ENCODE data around the gene OTULINL.

The OTULINL gene

DNA sequence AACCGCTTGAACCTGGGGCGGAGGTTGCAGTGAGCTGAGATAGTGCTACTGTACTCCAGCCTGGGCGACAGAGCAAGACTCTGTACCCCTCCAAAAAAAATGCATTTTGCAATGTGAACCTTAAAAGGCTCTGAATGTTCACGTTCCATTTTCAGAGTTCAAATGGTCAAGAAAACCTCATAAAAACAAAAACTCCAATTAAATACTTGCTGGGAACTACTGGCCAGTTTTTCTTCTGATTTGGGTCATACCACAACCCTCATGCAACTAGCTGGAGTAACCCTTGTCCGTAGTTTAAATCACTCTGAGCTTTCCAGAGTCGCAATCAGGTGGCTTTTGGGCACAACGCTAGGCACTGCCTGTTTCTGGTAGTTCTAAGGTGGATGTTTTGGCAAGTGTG lies 2.3 kb upstream of the OTULINL start:
- H3K36me3 ChIP-seq (ENCODE audit: control insufficient read depth, insufficient read depth, low read length), result no peaks in the 10 kb centered on the region
- H3K9ac ChIP-seq (ENCODE audit: low read depth, low read length), result no peak overlapping the region
- peaks cover 38% of the 10 kb centered on the region for H3K27me3 ChIP-seq (ENCODE audit: control insufficient read depth, insufficient read depth, low read length)
- H3K9me3 ChIP-seq (ENCODE audit: control insufficient read depth, insufficient read depth, low read length), result no peaks in the 10 kb centered on the region
- no peaks in the 10 kb centered on the region for H3K4me1 ChIP-seq (ENCODE audit: control insufficient read depth, insufficient read depth, low read length)
- no peak overlapping the region for H3K4me3 ChIP-seq (ENCODE audit: low read depth, low read length)

DNA sequence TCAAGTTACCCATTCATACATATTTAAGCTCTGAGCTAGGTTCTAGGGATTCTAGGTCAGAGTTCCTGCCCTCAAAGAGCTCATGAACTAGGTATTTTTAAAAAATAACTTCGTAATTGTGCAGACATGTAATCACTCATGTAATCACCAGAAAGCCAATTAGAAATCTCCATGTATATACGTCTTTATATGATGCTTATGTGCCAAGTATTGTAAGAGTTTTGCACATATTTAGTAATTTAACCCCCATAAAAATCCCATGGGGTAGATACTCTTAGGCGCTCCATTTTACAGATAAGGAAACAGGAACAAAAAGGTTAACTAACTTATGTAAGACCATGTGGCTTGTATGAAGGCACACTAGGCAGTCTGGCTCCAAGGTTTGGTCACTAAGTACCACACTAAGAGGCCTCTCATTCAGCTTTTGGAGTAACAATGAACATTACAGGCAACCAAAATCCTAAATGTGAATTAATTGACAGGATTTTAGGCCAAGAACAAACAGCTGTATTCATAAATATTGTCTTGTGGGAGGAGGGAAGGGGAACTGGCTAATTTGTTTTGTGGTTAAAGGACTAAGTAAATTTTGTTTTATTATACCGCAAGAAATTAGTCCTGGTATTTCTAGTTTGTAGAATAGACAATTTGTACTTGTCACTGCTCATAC lies 1.7 kb upstream of the OTULINL start:
- Histone ChIP-seq H3K4me1 (ENCODE audit: control insufficient read depth, insufficient read depth, low read length) (no peaks in the 10 kb centered on the region), H3K9me3 (ENCODE audit: control insufficient read depth, insufficient read depth, low read length) (no peaks in the 10 kb centered on the region), H3K4me3 (ENCODE audit: low read depth, low read length) (no peak overlapping the region), H3K36me3 (ENCODE audit: control insufficient read depth, insufficient read depth, low read length) (no peaks in the 10 kb centered on the region), H3K27me3 (ENCODE audit: control insufficient read depth, insufficient read depth, low read length) (peaks cover 38% of the 10 kb centered on the region), H3K9ac (ENCODE audit: low read depth, low read length) (no peak overlapping the region)

DNA sequence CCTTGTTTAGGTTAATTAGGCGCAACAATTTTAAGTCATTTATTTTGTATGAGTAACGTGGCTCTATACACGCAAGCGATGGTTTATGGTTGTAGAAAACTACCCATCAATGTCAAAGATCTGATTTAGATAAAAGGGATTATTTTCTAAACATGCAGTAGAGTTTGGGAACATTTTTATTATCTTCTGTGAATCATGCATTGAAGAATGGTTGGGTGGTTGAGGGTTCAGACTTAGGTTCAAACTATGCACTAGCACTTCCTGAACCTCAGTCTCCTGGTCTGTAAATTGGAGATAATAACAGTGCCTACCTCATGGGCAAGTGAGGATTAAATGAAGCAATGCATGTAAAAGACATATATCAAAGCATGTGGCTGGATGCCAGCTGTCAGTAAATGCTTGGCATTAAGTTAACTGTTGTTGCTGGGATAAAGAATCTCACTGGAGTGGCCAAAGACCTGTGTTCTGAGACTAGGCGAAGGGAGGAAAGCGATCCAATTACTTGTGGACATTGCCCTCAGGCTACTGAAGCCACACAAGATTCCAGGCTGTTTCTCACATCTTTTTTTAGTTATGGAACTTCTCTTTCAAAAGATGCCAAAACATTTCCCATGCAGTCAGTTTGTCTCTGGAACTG lies 1.1 kb upstream of the OTULINL start:
- peak overlapping the region; percentile 75 for H3K4me3 ChIP-seq (ENCODE audit: low read depth, low read length)
- no peaks in the 10 kb centered on the region for H3K4me1 ChIP-seq (ENCODE audit: control insufficient read depth, insufficient read depth, low read length)
- peaks cover 38% of the 10 kb centered on the region for H3K27me3 ChIP-seq (ENCODE audit: control insufficient read depth, insufficient read depth, low read length)
- H3K9me3 ChIP-seq (ENCODE audit: control insufficient read depth, insufficient read depth, low read length), result no peaks in the 10 kb centered on the region
- H3K9ac ChIP-seq (ENCODE audit: low read depth, low read length), result no peak overlapping the region
- H3K36me3 ChIP-seq (ENCODE audit: control insufficient read depth, insufficient read depth, low read length), result no peaks in the 10 kb centered on the region

DNA sequence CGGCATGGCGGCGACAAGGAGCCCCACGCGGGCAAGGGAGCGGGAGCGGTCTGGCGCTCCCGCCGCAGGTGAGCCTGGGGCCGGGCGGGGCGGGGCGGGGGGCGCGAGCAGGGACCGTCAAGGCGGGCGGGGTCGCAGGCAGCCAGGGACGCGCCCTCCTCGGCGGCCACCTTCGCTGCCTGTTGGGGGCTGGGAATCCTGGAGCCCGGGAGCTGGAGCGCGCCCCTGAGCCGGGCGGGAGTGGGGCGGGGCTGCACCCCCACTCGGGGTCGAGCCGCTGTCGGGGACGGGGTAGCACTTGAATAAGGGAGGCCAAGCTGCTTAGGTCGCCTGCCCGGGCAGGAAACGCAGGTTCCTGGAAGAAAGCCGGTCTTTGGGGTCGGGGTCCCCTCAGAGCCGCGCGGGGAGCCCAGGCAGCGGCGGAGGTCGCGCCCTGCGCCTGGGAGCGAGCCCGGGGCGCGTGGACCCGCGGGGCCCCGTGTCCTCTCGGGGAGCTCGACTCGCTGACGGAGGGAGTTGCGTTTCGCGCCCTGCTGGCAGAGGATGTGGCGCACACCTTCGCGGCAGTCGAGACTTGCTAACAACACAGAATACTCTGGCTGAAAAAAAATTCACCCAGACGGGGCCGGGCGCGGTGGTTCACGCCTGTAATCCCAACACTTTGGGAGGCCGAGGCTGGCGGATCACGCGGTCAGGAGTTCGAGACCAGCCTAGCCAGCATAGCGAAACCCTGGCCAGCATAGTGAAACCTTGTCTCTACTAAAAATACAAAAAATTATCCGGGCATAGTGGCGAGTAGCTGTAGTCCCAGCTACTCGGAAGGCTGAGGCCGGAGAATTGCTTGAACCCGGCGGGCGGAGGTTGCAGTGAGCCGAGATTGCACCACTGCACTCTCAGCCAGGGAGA lies 552 bp downstream of the OTULINL start:
- H3K9ac ChIP-seq (ENCODE audit: low read depth, low read length), result peak overlapping the region; percentile 50
- H3K9me3 ChIP-seq (ENCODE audit: control insufficient read depth, insufficient read depth, low read length), result no peaks in the 10 kb centered on the region
- no peaks in the 10 kb centered on the region for H3K4me1 ChIP-seq (ENCODE audit: control insufficient read depth, insufficient read depth, low read length)
- peak overlapping the region; percentile 75 for H3K4me3 ChIP-seq (ENCODE audit: low read depth, low read length)
- no peaks in the 10 kb centered on the region for H3K36me3 ChIP-seq (ENCODE audit: control insufficient read depth, insufficient read depth, low read length)
- H3K27me3 ChIP-seq (ENCODE audit: control insufficient read depth, insufficient read depth, low read length), result peaks cover 38% of the 10 kb centered on the region

DNA sequence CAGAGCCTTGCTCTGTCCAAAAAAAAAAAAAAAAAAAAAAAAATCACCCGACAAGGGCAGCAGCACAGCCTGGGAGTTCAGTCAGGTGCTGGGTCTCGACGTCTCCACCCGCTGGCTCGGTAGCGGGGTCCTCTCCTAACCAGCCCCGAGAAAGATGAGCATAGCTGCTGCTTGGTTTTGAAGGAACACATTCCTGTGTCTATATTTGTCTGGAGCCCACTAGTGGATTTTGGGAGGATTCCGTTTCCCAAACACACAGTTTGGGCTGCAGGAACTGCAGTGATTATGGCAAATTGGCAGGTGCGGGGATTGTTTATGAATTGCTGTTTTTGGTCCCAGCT lies 1.2 kb downstream of the OTULINL start:
- Histone ChIP-seq H3K9me3 (ENCODE audit: control insufficient read depth, insufficient read depth, low read length) (no peaks in the 10 kb centered on the region), H3K9ac (ENCODE audit: low read depth, low read length) (no peak overlapping the region), H3K4me3 (ENCODE audit: low read depth, low read length) (peak overlapping the region; percentile 75), H3K4me1 (ENCODE audit: control insufficient read depth, insufficient read depth, low read length) (no peaks in the 10 kb centered on the region), H3K27me3 (ENCODE audit: control insufficient read depth, insufficient read depth, low read length) (peaks cover 38% of the 10 kb centered on the region), H3K36me3 (ENCODE audit: control insufficient read depth, insufficient read depth, low read length) (no peaks in the 10 kb centered on the region)

DNA sequence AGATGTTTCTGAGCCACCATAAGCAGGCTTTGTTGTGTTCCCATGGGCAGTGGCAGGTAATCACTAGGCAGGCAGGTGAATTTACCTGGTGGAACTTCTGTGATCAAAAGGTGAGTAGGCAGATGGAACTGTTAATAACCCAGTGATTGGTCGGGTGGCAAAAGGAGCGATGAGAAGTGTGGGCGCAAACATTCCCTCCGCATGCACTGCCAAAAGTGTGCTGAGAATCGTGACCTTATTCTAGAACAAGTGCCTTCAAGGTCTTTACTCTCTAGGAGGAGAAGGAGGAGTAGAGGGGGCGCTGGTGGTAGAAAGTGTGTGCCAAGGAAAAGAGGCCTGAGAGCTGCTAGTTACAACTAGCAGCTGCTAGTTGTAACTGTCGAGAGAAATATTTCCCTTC lies 3.3 kb downstream of the OTULINL start:
- Histone ChIP-seq H3K9me3 (ENCODE audit: control insufficient read depth, insufficient read depth, low read length) (no peaks in the 10 kb centered on the region), H3K36me3 (ENCODE audit: control insufficient read depth, insufficient read depth, low read length) (no peaks in the 10 kb centered on the region), H3K4me1 (ENCODE audit: control insufficient read depth, insufficient read depth, low read length) (no peaks in the 10 kb centered on the region), H3K27me3 (ENCODE audit: control insufficient read depth, insufficient read depth, low read length) (peaks cover 25% of the 10 kb centered on the region), H3K9ac (ENCODE audit: low read depth, low read length) (no peak overlapping the region), H3K4me3 (ENCODE audit: low read depth, low read length) (no peak overlapping the region)

DNA sequence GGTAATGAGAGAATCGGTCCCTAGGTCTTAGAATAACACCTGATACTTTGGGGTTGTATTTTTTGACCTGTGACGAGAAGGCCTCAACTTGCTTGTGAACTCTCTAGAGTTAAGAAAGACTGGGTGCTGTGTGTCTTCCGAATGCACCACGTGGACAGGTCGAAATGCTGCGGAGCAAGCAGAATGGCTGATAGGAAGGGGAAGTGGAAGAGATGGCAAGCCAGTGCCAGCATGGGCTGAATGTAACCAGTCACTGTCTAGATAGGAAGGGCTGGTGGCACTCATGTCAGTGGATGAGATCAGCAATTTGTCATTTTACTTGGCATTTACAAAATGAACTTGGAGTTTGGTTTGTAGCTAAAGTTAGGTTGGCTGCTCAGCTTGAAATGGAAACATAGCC lies 5.6 kb downstream of the OTULINL start:
- no peaks in the 10 kb centered on the region for H3K36me3 ChIP-seq (ENCODE audit: control insufficient read depth, insufficient read depth, low read length)
- H3K4me1 ChIP-seq (ENCODE audit: control insufficient read depth, insufficient read depth, low read length), result no peaks in the 10 kb centered on the region
- H3K27me3 ChIP-seq (ENCODE audit: control insufficient read depth, insufficient read depth, low read length), result peaks cover 11% of the 10 kb centered on the region
- no peak overlapping the region for H3K9ac ChIP-seq (ENCODE audit: low read depth, low read length)
- no peaks in the 10 kb centered on the region for H3K9me3 ChIP-seq (ENCODE audit: control insufficient read depth, insufficient read depth, low read length)
- H3K4me3 ChIP-seq (ENCODE audit: low read depth, low read length), result no peak overlapping the region

DNA sequence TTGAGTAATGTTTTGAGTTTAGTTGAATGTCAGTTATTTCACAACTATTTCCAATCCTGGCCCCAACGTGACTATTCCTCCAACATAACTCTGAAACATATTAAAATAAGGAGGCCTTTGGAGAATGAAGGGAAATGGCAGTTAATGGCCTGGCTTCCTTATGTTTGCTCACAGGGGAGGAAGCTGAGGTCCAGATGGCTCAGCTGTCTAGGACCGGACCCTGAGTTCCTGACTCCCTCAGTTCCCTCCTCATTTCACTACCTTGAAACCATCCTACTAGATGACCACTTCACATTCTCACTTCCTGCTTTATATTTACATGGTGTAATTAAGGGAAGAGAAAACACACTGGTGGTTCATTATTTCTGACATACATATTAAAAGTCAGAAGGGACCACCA lies 6.6 kb downstream of the OTULINL start:
- Histone ChIP-seq H3K27me3 (ENCODE audit: control insufficient read depth, insufficient read depth, low read length) (peaks cover 6% of the 10 kb centered on the region), H3K36me3 (ENCODE audit: control insufficient read depth, insufficient read depth, low read length) (no peaks in the 10 kb centered on the region), H3K9me3 (ENCODE audit: control insufficient read depth, insufficient read depth, low read length) (no peaks in the 10 kb centered on the region), H3K9ac (ENCODE audit: low read depth, low read length) (no peak overlapping the region), H3K4me3 (ENCODE audit: low read depth, low read length) (no peak overlapping the region), H3K4me1 (ENCODE audit: control insufficient read depth, insufficient read depth, low read length) (no peaks in the 10 kb centered on the region)

DNA sequence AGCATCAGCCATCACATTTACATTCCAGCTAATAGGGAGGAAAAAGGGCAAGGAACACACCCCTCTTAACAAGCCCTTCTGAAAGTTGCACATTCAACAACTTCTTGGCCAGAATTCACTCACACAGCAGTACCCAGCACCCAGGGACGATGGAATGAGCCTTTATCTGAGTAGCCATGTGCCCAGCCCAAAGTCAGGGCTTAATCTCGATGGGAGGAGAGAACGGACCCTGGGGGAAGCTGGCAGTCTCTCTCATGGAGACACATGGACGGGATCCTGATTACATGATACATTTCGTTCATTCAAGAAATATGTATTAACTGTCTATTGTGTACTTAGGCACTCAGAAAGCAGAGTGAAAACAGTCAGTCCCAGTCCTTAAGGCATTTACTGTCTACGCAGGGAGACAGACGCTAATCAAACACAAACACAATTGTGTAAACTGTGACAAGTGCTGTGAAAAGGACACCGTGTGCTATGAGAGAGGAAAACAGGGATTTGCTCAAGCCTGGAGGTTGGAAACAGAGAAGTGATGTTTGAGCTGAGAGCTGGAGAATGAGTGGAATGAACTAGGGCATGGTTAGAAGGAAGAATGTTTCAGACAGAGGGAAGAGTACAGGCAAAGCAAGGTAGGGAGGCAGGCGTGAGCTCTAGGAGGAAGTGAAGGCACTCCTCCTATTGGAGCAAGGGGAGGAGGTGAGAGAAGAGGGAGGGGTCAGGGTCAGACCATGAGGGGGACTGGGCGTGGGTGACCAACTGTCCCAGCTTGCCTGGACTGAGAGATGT lies 7.4 kb downstream of the OTULINL start:
- H3K36me3 ChIP-seq (ENCODE audit: control insufficient read depth, insufficient read depth, low read length), result no peaks in the 10 kb centered on the region
- no peak overlapping the region for H3K4me3 ChIP-seq (ENCODE audit: low read depth, low read length)
- no peak overlapping the region for H3K9ac ChIP-seq (ENCODE audit: low read depth, low read length)
- no peaks in the 10 kb centered on the region for H3K4me1 ChIP-seq (ENCODE audit: control insufficient read depth, insufficient read depth, low read length)
- no peaks in the 10 kb centered on the region for H3K27me3 ChIP-seq (ENCODE audit: control insufficient read depth, insufficient read depth, low read length)
- no peaks in the 10 kb centered on the region for H3K9me3 ChIP-seq (ENCODE audit: control insufficient read depth, insufficient read depth, low read length)

DNA sequence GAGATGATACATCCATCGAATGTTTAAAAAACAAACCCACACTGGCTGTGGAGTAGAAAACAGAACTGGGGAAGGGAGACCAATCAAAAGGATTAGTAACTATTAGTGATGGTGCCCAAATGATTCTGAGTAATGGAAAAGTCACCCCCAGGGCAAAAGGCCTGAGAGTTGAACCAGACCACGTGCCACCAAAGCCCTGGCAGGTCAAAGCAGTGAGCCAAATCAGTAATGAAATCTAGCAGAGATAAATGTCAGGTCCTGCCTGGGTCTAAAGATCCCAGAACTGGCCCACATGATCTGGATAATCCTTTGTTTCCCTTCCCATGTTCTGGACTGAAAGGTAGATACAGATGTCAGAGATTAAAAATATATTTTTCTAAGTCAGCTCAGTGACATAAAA lies 9.4 kb downstream of the OTULINL start:
- Histone ChIP-seq H3K9me3 (ENCODE audit: control insufficient read depth, insufficient read depth, low read length) (no peaks in the 10 kb centered on the region), H3K27me3 (ENCODE audit: control insufficient read depth, insufficient read depth, low read length) (no peaks in the 10 kb centered on the region), H3K4me1 (ENCODE audit: control insufficient read depth, insufficient read depth, low read length) (no peaks in the 10 kb centered on the region)

DNA sequence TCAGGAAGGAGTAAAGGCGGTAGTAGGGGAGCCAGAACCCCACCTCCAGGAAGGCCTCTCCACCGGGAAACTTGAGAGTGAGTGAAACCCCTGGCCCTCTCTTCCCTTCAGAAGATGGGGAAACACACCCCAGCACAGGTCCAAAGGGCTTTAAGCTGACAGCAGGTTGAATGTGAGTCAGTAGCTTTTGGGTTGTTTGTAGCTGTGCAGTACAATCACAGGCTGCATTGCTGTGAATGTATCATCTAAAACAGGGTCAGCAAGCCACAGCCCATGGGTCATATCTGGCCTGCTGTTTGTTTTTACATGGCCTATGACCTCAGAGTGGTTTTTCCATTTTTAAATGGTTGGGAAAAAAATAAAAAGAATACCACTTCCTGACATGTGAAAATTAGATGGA lies 10.0 kb downstream of the OTULINL start:
- no peaks in the 10 kb centered on the region for H3K27me3 ChIP-seq (ENCODE audit: control insufficient read depth, insufficient read depth, low read length)
- H3K4me3 ChIP-seq (ENCODE audit: low read depth, low read length), result no peak overlapping the region
- no peak overlapping the region for H3K9ac ChIP-seq (ENCODE audit: low read depth, low read length)
- no peaks in the 10 kb centered on the region for H3K36me3 ChIP-seq (ENCODE audit: control insufficient read depth, insufficient read depth, low read length)
- H3K4me1 ChIP-seq (ENCODE audit: control insufficient read depth, insufficient read depth, low read length), result no peaks in the 10 kb centered on the region
- no peaks in the 10 kb centered on the region for H3K9me3 ChIP-seq (ENCODE audit: control insufficient read depth, insufficient read depth, low read length)

More for the DNA sequence above, 9.4 kb downstream of the OTULINL start:
- Histone ChIP-seq H3K36me3 (ENCODE audit: control insufficient read depth, insufficient read depth, low read length) (no peaks in the 10 kb centered on the region), H3K4me3 (ENCODE audit: low read depth, low read length) (no peak overlapping the region), H3K9ac (ENCODE audit: low read depth, low read length) (no peak overlapping the region)

Data from iPS-15b (cell line).